WTC11 (cell line): ENCODE measurements around the gene DHFR2.

ENCODE experiments used
- JUN ChIP-seq: sonication (generic); formaldehyde crosslinking; IDR thresholded peaks from 2 replicates; pipeline ENCODE4 v1.8.0; 2023; ENCODE audit warnings: mild to moderate bottlenecking, missing genetic modification reagents
- NR1H2 ChIP-seq: sonication (generic); formaldehyde crosslinking; IDR thresholded peaks from 2 replicates; pipeline ENCODE4 v1.9.0; 2021; ENCODE audit warnings: mild to moderate bottlenecking, moderate library complexity, missing genetic modification reagents
- SMAD3 ChIP-seq: sonication (generic); formaldehyde crosslinking; IDR thresholded peaks from 2 replicates; pipeline ENCODE4 v1.8.0; 2022; ENCODE audit warnings: missing genetic modification reagents, mild to moderate bottlenecking, borderline replicate concordance
- TF ChIP-seq, protein P1 (sequence below): sonication (generic); formaldehyde crosslinking; IDR thresholded peaks from 2 replicates; pipeline ENCODE4 v1.8.0; 2022; ENCODE audit warnings: mild to moderate bottlenecking, missing genetic modification reagents
- TF ChIP-seq, protein P2 (sequence below): fragments of 200-600 bp; IDR thresholded peaks from 2 replicates; pipeline ENCODE4 v1.8.0; 2022; ENCODE audit warnings: antibody characterized with exemption
- TF ChIP-seq, protein P3 (sequence below): sonication (generic); formaldehyde crosslinking; IDR thresholded peaks from 2 replicates; pipeline ENCODE4 v1.8.1; 2023; ENCODE audit warnings: mild to moderate bottlenecking, missing genetic modification reagents, moderate library complexity

DNA sequence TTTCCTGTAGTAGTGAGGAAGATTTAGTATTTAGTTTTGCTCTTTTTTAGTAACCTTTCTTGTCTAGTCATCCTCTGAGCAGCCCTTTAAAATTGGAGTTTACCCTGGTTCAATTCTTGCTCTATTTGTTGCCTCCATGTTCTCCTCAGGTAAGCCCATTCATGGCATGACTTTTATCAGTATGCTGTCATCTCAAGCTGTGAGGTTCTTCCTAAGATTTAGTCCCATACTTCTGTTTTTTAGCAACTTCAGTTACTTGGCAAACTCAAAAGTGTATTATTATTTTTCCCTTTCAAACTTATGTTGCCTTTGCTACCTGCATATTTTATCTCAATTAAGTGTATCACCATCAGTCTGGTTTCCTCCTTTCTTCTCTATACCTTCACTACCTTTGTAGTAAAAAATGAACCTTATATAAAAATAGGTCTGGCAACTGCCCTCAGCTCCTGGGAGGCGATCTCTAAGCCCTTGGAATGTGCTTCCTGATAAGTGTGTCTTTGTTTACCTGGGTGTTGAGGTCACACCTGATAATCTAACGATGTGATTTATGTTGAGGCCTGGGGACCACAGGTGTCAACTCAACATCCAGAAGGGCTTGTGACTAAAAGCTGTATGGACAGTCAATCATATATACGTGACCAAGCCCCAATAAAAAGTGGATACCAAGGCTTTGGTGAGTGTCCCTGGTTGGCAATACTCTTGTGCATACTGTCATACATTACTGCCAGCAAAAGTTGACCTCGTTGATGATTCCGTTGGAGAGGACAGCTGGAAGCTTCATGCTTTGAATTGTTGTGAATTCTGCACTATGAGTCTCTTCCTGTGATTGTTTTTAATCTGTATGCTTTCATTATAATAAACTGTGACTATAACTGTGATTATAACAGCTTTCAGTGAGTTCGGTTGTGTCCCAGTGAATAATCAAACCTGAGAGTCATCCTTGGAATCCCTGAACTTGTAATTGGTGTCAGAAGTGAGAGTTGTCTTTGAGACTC, 4.1 kb upstream of the DHFR2 start:
- TF ChIP-seq NR1H2 = no peak
- TF ChIP-seq, protein P1, sequence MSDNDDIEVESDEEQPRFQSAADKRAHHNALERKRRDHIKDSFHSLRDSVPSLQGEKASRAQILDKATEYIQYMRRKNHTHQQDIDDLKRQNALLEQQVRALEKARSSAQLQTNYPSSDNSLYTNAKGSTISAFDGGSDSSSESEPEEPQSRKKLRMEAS = no peak
- TF ChIP-seq, protein P2, sequence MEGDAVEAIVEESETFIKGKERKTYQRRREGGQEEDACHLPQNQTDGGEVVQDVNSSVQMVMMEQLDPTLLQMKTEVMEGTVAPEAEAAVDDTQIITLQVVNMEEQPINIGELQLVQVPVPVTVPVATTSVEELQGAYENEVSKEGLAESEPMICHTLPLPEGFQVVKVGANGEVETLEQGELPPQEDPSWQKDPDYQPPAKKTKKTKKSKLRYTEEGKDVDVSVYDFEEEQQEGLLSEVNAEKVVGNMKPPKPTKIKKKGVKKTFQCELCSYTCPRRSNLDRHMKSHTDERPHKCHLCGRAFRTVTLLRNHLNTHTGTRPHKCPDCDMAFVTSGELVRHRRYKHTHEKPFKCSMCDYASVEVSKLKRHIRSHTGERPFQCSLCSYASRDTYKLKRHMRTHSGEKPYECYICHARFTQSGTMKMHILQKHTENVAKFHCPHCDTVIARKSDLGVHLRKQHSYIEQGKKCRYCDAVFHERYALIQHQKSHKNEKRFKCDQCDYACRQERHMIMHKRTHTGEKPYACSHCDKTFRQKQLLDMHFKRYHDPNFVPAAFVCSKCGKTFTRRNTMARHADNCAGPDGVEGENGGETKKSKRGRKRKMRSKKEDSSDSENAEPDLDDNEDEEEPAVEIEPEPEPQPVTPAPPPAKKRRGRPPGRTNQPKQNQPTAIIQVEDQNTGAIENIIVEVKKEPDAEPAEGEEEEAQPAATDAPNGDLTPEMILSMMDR = no peak
- TF ChIP-seq, protein P3, sequence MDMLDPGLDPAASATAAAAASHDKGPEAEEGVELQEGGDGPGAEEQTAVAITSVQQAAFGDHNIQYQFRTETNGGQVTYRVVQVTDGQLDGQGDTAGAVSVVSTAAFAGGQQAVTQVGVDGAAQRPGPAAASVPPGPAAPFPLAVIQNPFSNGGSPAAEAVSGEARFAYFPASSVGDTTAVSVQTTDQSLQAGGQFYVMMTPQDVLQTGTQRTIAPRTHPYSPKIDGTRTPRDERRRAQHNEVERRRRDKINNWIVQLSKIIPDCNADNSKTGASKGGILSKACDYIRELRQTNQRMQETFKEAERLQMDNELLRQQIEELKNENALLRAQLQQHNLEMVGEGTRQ (CRISPR knock-in tag) = no peak
- no peak for TF ChIP-seq JUN
- no peak for TF ChIP-seq SMAD3 (CRISPR knock-in tag)
